T-helper 22 cell (primary cell): Measurements from ENCODE around the gene MAB21L3.
"Not testable (repeated sequence)": the region's sequence is repeated elsewhere in the genome, so short reads cannot be mapped to it uniquely, and the experiment has no call there.

Experiments used
- DNase-seq: peaks from one replicate; pipeline ENCODE4 v3.0.0-alpha.2; 2020; ENCODE audit warnings: low read depth

The MAB21L3 gene

DNA sequence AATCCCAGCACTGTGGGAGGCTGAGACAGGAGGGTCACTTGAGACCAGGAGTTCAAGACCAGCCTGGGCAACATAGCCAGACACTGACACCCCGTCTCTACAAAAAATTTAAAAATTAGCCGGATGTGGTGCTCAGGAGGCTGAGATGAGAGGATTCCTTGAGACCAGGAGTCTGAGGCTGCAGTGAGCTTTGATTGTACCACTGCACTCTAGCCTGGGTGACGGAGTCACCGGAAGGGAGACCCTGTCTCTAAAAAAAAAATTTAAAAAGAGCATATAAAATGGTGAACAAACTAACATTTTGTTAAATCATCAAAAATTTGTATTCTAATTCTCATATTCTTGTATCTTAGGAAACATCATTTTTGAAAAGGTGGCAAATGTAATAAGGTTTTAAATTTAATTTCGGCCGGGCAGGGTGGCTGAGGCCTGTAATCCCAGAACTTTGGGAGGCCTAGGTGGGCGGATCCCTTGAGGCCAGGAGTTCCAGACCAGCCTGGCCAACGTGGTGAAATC, 27.1 kb downstream of the MAB21L3 start:
- DNase-seq, result no peak

DNA sequence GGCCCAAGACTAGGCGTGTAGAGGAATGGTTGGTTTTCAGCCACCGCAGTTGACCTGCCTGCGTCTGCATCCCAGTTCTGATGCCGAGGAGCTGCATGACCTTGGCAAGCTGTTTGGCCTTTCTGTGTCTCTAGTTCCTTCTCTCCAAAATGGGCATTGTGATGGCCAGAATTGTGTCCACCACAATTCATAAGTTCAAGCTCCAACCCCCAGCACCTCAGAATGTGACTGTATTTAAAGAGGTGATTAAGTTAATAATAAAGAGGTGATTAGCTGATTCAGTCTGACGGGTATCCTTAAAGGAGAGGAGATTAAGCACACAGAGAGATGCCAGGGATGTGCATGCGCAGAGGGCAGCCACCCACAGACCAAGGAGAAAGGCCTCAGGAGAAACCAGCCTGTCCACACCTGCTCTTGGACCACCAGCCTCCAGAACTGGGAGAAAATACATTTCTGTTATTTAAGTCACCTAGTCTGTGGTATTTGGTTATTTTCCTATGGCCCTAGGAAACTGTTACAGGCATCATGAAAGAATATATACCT, 28.5 kb downstream of the MAB21L3 start:
- DNase-seq, result no peak

DNA sequence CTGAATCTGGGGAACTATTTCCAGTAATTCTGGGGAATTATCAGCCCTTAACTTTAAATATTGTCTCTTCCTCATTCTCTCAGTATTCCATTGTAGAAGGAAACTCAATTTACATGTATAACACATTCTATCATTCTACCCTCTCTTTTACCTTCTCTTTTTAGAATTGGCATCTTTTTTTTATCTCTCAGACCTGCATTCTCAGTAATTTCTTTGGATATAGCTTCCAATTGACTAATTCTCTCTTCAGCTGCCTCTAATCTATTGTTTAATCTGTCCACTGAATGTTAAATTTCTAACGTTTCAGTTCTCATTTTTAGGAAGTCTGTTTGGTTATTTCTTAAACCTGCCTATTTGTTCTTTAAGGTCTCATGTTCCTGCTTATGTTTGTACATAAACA, 33.0 kb downstream of the MAB21L3 start:
- DNase-seq, result no peak

DNA sequence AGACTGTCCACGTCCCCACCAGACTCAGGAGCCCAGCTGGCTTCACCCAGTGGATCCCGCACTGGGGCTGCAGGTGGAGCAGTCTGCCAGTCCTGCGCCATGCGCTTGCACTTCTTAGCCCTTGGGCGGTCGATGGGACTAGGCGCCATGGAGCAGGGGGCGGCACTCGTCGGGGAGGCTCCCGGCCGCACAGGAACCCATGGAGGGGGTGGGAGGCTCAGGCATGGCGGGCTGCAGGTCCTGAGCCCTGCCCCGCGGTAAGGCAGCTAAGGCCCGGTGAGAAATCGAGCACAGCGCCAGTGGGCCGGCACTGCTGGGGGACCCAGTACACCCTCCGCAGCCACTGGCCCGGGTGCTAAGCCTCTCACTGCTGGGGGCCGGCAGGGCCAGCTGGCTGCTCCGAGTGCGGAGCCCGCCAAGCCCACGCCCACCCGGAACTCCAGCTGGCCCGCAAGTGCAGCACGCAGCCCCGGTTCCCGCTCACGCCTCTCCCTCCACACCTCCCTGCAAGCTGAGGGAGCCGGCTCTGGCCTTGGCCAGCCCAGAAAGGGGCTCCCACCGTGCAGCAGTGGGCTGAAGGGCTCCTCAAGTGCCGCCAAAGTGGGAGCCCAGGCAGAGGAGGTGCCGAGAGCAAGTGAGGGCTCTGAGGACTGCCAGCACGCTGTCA, 35.4 kb downstream of the MAB21L3 start:
- not testable (repeated sequence) for DNase-seq

DNA sequence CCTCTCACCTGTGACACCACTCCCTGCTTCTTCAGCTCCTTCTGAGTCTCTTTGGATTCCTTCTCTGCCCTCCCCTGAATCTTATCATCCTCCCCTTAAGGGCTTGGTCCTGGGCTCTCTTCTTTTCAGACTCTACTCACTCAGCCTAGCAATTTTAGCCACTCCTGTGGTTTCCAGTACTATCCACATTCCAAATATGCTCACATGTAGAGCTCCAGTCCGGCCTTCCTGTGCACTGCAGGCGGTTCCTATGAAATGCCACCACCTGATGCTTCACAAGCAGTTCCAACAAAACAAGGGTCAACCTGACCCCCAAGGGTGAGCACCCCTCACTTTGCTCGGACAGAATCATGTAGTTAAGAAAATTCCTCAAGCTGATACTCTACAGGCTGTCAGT, 35.9 kb downstream of the MAB21L3 start:
- DNase-seq, result no peak

DNA sequence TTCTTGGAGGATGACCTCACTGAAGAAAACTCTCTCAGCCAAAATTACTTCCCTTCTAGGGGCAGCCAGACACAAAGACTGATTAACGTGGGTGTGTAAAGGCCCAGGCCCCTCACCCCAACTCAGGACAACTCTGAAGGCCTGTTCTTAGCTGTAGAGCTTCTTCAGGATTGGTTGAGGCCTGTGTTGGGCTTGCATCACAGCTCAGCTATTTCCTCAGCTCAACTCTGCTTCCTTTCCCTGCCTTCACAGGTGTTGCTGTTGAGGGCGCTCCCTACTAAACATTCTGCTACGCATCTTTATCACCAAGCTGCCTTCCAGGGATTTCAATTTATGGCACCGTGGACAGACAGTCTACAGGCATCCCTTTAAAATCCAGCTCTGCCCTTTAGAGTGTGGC, 36.8 kb downstream of the MAB21L3 start:
- DNase-seq, result no peak

DNA sequence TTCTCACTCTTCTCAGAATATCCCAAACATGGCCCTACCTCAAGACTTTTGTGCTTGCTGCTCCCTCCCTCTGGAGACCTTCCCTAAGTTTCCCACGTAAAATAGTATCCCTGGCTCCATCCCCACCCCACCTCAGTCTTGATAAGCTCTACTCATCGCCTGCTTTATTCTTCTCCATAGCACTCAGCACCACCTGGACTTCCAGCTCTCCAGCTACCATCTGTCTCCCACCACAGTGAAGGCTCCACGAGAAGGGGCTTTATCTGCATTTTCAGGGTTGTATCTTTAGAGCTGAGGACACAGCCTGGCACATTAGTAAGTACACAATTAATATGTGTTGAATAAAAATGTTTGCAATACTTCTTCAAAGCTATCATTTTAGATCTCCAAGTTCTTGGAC, 37.8 kb downstream of the MAB21L3 start:
- DNase-seq, result no peak

DNA sequence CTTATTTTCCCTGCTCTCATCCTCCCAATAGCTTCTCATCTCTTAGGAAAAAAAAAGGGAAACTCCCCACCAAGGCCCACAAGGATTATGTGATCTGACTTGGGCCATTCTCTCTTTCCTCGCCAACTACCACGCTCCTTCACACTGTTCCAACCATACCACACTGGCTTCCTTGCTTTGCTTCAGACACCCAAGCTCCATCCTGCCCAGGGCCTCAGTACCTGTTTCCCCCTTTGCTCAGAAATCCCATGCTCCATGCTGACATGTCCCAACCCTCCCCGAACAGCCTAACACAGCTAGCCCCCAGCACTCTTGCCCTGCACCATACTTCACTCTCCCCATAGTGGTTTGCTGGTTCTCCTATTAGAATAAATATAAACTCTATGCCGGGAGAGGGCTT, 39.2 kb downstream of the MAB21L3 start:
- no peak for DNase-seq

DNA sequence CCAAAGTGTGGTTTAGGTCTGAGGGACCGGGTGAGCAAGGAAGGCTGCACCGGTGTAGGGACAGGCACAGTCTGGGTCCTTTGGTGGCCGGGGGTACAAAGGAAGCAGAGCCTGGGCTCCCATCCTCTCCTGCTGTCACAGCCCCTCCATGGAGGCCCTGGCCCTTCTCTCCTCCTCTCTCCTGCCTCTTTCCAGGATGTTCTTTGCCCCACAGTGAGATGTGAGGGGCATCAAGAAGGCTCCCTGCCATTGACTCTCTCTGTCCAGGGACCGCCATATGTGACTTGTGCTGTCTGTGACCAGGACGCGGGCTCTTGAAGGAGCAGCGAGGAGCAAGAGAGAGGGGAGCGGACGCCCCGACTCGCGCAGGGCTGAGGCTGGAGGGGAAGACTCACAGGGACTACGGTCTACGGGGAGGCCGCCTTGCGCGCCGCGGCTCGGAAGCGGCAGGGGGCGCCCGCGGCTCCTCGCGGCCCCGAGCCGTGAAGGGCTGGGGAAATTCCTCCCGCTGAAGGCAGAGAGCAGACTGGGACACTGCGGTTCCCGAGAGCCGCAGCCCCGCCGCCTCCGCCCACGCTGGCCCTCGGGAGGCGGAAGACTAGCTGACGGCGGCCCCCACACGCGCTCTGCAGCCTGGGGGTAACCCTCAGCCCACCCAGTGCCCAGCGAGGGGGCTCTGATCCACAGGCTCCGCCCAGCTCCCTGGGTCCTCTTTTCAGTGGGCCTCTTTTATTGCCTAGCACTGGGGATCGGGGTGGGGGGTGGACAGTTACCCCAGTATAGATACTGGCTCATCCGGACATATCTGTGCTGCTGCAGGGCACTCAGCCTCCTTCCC, 40.8 kb downstream of the MAB21L3 start:
- DNase-seq, result peak; percentile 57

DNA sequence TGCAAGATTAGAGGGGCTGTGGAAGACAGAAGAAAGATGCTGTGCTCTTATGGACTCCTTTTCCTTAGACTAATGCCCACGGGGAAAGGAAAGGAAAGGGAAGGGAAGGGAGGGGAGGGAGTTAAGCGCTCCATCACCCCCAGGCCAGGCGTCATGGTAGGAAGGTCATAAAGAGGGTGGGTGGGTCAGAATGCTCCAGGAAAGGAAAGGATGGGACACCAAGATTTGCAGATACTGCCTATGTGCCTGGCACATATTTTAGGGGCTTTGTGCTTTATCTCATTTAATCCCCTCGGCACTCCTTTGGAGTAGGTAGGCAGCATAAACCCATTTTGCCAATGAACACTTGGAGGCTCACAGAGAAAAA, 41.4 kb downstream of the MAB21L3 start:
- no peak for DNase-seq

DNA sequence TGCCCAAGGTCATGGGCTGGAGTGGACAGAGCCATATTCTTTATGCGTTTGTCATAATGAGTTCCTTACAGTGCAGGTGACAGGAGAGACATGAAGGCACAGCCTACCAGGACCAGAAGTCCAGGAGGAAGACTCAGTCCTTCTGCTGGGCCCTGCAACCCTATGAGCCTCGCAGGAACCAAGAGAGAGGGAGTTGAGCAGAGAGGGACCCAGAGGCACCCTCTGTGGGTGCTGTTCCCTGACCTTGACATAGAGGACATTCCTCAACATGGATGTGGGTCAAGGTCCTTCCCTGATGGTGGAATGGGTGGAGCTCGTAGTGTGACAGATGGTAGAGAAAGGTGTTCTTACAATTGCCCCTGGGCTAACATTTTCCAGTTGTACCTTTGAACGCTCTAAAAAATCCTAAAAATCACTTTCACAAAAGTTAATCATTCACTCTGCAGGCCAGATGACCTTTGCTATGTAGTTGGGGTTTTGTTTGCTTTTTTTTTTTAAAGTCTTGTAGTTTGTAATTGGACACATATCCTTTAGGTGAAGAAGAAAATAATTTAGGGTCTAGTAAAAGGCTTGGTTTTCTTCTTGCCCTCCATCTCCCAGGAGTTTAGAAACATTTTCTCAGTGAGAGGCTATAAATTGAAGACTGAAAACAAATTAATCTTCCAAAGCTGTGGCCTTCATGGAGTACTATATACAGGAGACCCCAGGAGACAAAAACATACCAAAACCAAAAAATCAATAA, 41.9 kb downstream of the MAB21L3 start:
- no peak for DNase-seq

DNA sequence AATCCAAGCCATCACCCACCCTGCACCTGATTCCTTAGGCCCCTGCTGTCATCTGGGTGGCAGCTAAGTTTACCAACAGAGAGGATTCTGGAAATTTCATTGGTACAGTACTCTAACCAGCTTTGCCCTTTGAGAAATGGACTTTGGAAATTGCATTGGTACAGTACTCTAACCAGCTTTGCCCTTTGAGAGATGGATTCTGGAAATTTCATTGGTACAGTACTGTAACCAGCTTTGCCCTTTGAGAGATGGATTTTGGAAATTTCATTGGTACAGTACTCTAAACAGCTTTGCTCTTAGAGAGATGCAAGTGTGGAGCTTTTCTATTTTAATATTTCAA, 42.5 kb downstream of the MAB21L3 start:
- DNase-seq, result no peak

DNA sequence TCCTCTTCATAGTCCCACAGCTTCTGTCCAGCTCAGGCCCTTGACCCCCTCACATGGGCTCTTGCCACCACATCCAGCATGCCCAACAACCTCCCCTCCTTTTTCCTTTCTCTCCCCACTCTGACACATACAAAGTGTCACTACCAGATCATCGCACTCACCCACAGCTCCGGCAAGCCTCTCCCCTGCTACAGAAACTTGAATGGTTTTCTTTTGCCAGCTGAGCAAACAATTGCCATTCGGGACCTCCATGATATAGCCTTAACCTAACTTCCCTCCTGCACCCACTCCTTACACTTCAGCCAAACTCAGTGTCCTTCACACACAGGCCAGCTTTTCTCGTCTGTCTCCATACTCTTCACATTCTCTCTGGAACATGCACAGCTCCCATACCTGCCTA, 43.3 kb downstream of the MAB21L3 start:
- no peak for DNase-seq

DNA sequence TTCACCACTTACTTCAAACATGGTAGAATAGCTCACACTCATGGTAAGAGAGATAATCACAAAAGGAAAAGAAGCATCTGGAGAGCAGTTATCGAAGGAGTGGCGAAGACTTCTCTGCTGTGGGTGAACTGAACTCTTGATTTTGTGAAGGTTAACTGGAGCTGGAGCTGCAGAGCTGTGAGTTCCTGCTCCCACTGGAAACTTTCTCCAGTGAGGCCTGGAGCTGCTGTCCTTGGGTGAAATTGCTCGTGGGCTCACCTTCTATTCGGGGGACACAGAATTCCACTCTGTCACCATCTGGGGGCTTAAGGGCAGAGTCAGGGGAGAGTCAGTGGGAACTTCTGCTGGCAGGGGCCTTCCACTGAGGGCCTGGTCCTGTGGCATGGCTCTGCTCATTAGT, 45.9 kb downstream of the MAB21L3 start:
- no peak for DNase-seq

DNA sequence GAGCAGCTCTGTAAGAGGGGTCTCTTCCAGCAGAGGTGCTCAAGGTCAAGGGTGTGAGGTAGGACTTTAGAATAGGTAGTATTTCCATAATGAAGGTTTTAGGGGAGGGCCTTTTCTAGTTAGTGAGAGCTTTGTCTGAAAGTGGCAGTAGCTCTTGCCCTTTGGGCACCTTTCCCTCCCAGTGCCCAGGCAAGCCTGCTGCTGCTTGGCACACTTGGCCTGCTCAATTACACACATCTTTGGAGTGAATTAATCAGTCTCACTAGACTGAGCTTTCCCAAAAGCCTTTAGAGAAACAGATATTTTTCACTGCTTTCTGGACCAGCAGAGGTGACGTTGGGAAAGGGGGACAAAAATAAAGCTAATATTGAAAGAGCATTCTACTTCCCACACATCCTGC, 48.0 kb downstream of the MAB21L3 start:
- no peak for DNase-seq

DNA sequence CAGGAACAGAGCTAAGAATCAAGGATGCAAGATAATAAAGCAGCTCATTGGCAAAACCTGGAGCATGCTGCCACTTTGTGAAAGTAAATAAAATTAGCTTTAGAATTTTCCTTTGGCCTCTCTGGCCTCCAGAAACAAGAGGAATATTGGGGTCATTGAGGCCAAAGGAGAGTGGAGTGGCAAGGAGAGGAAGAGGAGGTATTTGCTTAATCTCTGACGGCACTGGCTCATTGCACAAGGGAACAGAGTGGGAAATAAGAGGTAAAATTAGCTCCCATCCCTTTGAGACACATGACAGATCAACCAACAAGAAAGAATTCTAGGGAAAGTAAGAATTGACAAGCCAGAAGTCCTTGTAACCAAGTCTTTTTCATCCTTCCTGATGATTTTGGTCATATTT, 48.4 kb downstream of the MAB21L3 start:
- no peak for DNase-seq

DNA sequence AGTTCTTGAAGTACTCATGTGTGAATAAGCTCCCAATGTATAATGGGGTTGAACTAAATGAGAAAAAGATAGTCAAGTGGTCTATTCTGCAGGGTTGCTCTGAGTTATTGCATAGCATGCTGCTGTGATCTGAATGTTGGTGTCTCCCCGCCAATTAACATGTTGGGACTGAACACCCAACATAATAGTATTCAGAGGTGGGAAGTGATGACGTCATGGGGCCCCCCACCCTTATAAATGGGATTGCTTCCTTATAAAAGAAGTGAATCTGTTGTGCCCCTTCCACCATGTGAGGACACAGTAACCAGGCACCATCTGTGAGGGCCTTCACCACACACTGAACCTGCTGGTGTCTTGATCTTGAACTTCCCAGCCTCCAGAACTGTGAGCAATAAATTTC, 50.2 kb downstream of the MAB21L3 start:
- DNase-seq, result no peak

DNA sequence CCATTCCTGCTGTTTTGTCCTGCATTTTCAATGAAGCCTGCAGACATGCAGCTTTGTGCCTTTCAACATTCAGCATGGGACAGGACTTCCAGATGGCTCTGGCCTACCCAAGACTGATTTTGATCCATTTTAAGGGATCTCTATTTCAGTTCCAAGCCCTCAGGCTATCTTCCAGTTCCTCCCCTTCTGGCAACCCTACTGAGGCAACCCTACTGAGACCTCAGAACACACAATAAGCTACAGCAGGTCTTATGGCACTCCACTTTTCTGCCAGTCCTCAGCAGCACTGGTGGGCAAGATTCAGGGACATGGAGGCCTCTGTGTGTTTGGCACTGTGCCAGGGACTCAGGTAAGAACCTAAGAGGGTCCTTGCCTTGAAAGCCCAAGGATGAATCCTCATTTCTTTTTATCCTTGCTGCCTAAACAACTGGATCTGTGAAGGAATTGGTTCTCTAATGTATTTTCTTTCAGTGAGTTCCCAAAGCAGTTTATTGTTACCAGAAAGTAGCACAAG, 50.7 kb downstream of the MAB21L3 start:
- no peak for DNase-seq

DNA sequence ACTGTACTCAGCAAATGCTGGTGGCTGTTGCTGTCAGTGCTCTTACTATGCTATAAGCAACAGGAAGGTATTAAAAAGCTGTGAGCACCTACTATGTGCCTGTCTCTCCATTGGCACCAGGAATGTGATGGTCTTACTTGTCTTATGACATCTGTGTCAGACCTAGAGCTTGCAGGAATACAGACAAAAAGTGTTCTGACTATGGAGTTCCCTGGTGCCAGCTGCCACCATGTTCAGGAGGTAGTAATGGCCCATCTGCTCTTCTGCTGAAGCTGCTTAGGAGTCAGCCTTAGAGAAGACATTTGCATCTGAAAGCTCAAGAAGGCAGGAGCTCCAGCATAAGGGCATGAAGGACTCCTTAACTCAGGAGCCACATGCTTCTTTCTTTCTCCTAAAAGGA, 52.3 kb downstream of the MAB21L3 start:
- DNase-seq, result no peak

DNA sequence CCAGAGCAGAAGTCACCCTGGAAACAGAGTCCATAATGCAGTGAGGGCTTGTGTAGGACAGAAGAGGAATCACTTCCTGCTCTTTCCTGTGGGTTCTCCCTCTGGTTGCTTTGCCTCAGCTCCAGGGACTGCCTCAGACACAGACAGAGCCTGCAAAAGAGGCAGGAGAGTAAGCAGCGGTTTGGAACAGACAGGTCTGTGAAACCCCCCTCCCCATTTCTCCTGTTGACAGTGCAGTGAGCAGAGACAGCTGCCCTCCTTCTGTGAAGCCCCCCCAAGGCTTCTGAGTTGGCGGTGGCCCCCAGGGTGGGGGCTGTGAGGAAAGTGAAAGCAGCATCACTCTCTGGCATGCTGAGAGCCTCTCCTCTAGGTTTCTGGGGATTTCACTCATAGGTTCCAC, 53.0 kb downstream of the MAB21L3 start:
- DNase-seq, result no peak

DNA sequence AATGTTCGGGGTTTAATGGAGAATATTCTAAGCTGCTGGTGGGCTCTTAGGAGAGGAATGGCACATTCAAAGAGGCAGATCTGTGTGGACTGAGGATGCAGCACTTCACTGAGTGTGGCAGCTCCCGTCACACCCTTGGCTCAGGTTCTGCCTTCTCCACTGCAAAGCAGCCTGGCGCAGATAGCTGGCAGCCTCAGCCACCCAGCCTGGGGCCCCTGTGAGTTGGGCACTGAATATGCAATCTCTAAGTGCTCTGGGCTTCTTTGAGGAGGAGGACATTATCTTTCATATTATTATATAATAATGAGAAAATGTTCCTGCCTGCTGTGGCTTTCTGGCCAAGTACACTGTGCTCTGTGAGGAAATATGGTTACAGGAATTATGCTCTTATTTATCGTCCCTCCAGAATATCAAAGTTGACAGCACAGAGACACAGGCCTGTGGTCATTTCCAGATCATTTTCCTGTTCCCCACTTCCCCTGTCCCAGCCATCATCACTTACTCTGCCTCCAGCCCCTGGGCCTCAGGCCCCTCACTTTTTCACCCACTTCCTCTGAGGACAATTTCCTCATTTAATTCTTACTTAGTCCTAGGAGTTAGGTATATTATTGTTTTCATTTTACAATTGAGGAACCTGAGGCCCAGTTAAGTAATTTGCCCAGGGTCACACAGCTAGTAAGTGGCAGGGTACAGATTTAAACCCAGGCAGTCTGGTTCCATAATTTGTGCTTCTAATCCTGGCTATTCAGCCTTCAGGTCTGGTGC, 53.6 kb downstream of the MAB21L3 start:
- DNase-seq, result no peak

DNA sequence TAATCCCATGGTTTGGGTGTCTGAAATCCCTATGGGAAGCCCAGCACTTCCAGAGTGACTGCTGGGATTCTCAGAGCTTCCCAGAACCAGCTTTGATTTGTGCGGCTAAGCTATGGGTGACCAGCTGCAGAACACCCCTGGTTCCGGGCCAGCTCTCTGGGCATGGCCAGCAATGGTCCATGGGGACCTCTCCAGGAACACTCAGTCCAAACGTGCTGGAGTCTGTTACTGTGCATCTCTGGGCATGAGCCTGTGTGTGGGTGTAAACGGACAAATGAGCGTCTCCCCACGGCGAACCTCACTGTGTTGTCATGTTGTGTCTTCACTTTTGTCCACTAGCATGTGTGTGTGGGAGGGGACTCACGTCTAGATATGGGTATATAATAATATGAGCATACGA, 54.4 kb downstream of the MAB21L3 start:
- DNase-seq, result no peak
